Tibial nerve (tissue), 3 donors: ENCODE results near the gene MAP4K1.
"Not testable (repeated sequence)": the region's sequence is repeated elsewhere in the genome, so short reads cannot be mapped to it uniquely, and the experiment has no call there.

Experiments used
- CTCF ChIP-seq, 5 experiments: fragments of 200-600 bp in 3 of 5; fragments of 450-650 bp in 2 of 5; sonication (generic) in 3 of 5; IDR thresholded peaks; one replicate each; pipeline ENCODE4 v1.5.1; 2016 to 2019; ENCODE audit warnings: antibody characterized with exemption in 5 of 5, mild to moderate bottlenecking in 3 of 5, moderate library complexity in 2 of 5
- POLR2A ChIP-seq, 2 donors: fragments of 450-650 bp; IDR thresholded peaks; one replicate each; pipeline ENCODE4 v1.6.1; 2017; ENCODE audit warnings: antibody characterized with exemption in 2 of 2, mild to moderate bottlenecking in 2 of 2, moderate library complexity in 2 of 2

- TF ChIP-seq POLR2A, CTCF (IDR thresholded peaks at IDR 0.05): not testable (repeated sequence)
Observed at GRCh38 chr19:38558933-38559332, 58.8 kb downstream of the MAP4K1 start.
